Glutamatergic neuron (in vitro differentiated cells): ENCODE measurements around the gene CCL11. TPM values are rescaled to one million over a fixed set of nuclear protein-coding genes. Genes with fewer than 3 reads are reported as not detected.

Source experiments
- DNase-seq: peaks from one replicate; pipeline ENCODE4 v3.0.0; 2022
- H3K27ac Mint-ChIP-seq: one replicate; pipeline ENCODE4 v1.8.0; 2020; ENCODE audit warnings: mild to moderate bottlenecking, mixed read lengths, inconsistent platforms; ENCODE audit not compliant: unreplicated experiment
- H3K27me3 Mint-ChIP-seq: one replicate; pipeline ENCODE4 v1.8.0; 2020; ENCODE audit warnings: mild to moderate bottlenecking, moderate library complexity, mixed read lengths, inconsistent platforms; ENCODE audit not compliant: unreplicated experiment
- H3K36me3 Mint-ChIP-seq: one replicate; pipeline ENCODE4 v1.8.0; 2020; ENCODE audit warnings: mild to moderate bottlenecking, mixed read lengths, inconsistent platforms; ENCODE audit not compliant: unreplicated experiment
- H3K4me1 Mint-ChIP-seq: one replicate; pipeline ENCODE4 v1.8.0; 2020; ENCODE audit warnings: mild to moderate bottlenecking, low read depth, mixed read lengths, inconsistent platforms; ENCODE audit not compliant: unreplicated experiment
- H3K4me3 Mint-ChIP-seq: one replicate; pipeline ENCODE4 v1.8.0; 2020; ENCODE audit warnings: mild to moderate bottlenecking, mixed read lengths, inconsistent platforms; ENCODE audit not compliant: unreplicated experiment
- H3K9me3 Mint-ChIP-seq: one replicate; pipeline ENCODE4 v1.8.0; 2020; ENCODE audit warnings: mild to moderate bottlenecking, moderate library complexity, mixed read lengths, inconsistent platforms; ENCODE audit not compliant: unreplicated experiment
- total RNA-seq: library from RNA; stranded (reverse); fragmentation: NEBNext Ultra II Directional; extraction: Animal tissue kit (Norgen Biotek cat#: 25700); gene quantifications from one replicate; pipeline ENCODE4 v1.2.1, GENCODE V29; 2021; ENCODE audit not compliant: unreplicated experiment
- TF ChIP-seq, protein P1 (sequence below): fragments of 200-600 bp; sonication (generic); IDR thresholded peaks from one replicate; pipeline ENCODE4 v1.5.0; 2021; ENCODE audit not compliant: partially characterized antibody, unreplicated experiment

CCL11 gene
- total RNA-seq, 1 donor from 2014 or later, result not detected

DNA sequence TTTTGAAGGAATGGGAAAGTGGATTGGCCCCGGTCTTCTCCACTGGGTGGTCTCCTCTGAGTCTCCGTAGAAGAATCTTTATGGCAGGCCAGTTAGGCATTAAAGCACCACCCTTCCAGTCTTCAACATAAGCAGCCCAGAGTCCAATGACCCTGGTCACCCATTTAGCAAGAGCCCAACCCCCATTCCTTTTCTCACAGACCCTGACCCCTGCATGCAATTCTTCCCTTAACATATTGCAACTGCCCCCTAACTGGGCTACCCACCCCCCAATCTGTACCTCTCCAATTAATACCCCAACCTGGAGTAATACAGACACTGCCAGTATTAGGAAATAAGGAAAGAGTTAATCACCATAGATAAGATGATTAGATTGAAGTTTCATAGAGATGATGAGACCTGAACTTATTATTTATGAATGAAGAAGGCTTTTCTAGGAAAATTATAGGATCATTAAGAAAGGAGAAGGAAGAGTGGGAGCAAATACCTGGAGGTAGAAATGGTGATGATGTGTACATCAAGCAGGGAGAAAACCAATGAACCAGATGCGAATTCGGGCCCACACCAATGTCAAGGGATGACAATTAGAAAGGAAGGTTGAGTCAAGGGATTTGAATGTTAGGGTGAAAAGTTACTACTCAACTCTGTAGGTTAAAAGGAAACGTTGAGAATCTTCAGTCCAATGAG, 28.1 kb upstream of the CCL11 start:
- Mint-ChIP-seq H3K4me3 (no peak overlapping the region), H3K9me3 (no peaks in the 10 kb centered on the region), H3K36me3 (no peaks in the 10 kb centered on the region), H3K27ac (no peak overlapping the region), H3K27me3 (peaks cover 2% of the 10 kb centered on the region), H3K4me1 (peaks cover 7% of the 10 kb centered on the region)
- DNase-seq, result no peak
- TF ChIP-seq, protein P1, sequence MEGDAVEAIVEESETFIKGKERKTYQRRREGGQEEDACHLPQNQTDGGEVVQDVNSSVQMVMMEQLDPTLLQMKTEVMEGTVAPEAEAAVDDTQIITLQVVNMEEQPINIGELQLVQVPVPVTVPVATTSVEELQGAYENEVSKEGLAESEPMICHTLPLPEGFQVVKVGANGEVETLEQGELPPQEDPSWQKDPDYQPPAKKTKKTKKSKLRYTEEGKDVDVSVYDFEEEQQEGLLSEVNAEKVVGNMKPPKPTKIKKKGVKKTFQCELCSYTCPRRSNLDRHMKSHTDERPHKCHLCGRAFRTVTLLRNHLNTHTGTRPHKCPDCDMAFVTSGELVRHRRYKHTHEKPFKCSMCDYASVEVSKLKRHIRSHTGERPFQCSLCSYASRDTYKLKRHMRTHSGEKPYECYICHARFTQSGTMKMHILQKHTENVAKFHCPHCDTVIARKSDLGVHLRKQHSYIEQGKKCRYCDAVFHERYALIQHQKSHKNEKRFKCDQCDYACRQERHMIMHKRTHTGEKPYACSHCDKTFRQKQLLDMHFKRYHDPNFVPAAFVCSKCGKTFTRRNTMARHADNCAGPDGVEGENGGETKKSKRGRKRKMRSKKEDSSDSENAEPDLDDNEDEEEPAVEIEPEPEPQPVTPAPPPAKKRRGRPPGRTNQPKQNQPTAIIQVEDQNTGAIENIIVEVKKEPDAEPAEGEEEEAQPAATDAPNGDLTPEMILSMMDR, result no peak

DNA sequence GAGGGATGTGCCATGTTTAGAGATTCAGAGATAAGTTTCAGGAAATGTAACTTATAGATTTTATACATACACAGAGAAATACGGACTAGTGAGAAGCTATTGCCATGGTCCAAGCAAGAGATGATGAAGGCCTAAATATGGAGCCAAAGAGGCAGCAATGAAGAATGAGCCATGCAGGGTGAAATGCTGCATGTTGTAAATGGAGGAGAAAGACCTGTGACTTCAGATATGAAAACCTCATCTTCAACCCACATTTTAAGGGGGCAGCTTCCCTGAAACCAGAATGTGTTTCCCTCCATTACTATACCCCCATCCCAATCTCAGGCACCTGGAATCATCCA, 27.6 kb upstream of the CCL11 start:
- no peaks in the 10 kb centered on the region for H3K9me3 Mint-ChIP-seq
- TF ChIP-seq, protein P1, result no peak

DNA sequence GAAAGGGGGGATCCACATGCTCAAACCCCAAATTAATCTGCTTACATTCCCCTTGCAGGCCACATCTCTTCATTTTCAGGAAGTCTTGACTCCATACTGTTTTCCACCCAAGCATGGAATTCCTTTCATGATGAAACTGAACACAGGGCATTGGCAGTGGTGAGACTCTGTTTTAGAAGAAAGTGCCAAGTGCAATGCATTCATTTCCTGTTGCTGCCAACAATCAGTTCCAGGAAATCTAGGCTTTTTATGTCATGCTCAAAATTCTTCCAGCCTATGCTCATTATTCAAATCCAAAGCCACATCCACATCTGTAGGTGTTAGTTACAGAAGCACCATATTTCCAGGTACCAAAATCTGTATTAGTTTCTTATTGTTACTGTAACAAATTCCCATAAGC, 26.4 kb upstream of the CCL11 start:
- no peak for DNase-seq
- Mint-ChIP-seq H3K27me3 (peaks cover 2% of the 10 kb centered on the region), H3K4me1 (peaks cover 7% of the 10 kb centered on the region), H3K27ac (no peak overlapping the region), H3K4me3 (no peak overlapping the region), H3K36me3 (no peaks in the 10 kb centered on the region), H3K9me3 (no peaks in the 10 kb centered on the region)
- TF ChIP-seq, protein P1, result no peak

More for the DNA sequence above, 27.6 kb upstream of the CCL11 start:
- H3K27me3 Mint-ChIP-seq, result peaks cover 2% of the 10 kb centered on the region
- no peak for DNase-seq
- H3K4me3 Mint-ChIP-seq, result no peak overlapping the region
- no peak overlapping the region for H3K27ac Mint-ChIP-seq
- H3K36me3 Mint-ChIP-seq, result no peaks in the 10 kb centered on the region
- peaks cover 7% of the 10 kb centered on the region for H3K4me1 Mint-ChIP-seq

DNA sequence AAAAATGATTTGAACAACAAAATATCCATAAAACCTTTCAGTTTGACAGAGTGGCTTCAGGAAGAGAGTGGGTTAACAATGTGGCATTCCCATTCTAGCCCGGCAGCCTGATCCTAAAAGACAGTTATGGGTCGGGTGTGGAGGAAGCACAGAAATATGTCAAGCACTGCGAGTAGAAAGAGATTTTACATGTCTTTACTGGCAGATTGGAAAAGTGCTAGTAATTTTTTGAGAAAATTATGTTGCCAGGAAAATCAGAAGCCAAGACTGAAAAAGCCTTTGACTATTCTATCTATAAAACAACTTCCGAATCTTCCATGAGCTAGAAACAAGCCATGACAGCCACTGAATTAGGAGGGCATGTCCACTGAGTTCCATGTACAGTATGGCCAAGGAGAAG, 24.7 kb upstream of the CCL11 start:
- Mint-ChIP-seq H3K4me1 (no peaks in the 10 kb centered on the region), H3K27me3 (peaks cover 2% of the 10 kb centered on the region), H3K9me3 (no peaks in the 10 kb centered on the region), H3K4me3 (no peak overlapping the region), H3K27ac (no peak overlapping the region), H3K36me3 (no peaks in the 10 kb centered on the region)
- no peak for DNase-seq
- TF ChIP-seq, protein P1, result no peak

DNA sequence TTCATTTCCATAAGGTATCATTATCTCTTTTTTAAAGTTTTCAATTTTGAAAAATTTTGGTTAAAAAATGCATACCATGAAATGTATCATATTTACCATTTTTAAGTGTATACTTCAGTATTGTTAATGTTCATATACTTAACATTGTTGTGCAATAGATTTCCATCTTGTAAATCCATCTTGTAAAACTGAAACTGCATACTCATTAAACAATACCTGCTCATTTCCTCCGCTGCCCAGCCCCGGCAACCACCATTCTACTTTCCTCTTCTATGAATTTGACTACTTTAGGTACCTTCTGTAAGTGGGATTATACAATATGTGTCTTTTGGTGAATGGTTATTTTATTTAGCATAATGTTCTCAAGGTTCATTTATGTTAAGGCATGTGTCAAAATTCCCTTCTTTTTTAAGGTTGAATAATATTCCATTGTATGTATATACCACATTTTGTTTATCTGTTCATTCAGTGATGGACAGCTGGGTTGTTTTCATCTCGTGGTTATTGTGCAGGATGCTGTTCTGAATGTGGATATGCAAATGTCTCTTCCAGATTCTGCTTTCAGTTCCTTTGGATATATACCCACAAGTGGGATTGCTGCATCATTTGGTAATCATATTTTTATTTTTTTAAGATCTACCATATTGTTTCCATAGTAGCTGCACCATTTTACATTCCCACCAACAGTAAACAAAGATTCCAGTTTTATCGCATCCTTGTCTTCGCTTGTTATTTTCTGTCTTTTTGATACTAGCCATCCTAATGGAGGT, 23.8 kb upstream of the CCL11 start:
- H3K36me3 Mint-ChIP-seq, result no peaks in the 10 kb centered on the region
- H3K9me3 Mint-ChIP-seq, result no peaks in the 10 kb centered on the region
- no peaks in the 10 kb centered on the region for H3K27me3 Mint-ChIP-seq
- H3K27ac Mint-ChIP-seq, result no peak overlapping the region
- no peak overlapping the region for H3K4me3 Mint-ChIP-seq
- H3K4me1 Mint-ChIP-seq, result no peaks in the 10 kb centered on the region
- no peak for DNase-seq
- TF ChIP-seq, protein P1, result no peak
